Measurements from ENCODE around the gene TAF8.
"Not testable (repeated sequence)": the region's sequence is repeated elsewhere in the genome, so short reads cannot be mapped to it uniquely, and the experiment has no call there.

The TAF8 gene

GRCh38 chr6:42032366-42032765 is 18.0 kb upstream of the TAF8 start:
- H3K36me3 ChIP-seq (ENCODE audit: insufficient read depth) = no peaks in the 10 kb centered on the region
- no peak overlapping the region for H3K4me2 ChIP-seq
- no peak overlapping the region for H3K9ac ChIP-seq
- no peaks in the 10 kb centered on the region for H4K20me1 ChIP-seq (ENCODE audit: insufficient read depth)
- H3K27ac ChIP-seq = no peak overlapping the region
- H3K27me3 ChIP-seq (ENCODE audit: insufficient read depth, low read depth) = no peaks in the 10 kb centered on the region
- no peak overlapping the region for H3K4me3 ChIP-seq (IDR thresholded peaks at IDR 0.05; ENCODE audit: insufficient read depth, low read depth, low read length)
- no peak for TF ChIP-seq CTCF (conservative IDR thresholded peaks at IDR 0.05; ENCODE audit: low read depth, low read length)
- H3K79me2 ChIP-seq (ENCODE audit: insufficient read depth, low read depth) = no peaks in the 10 kb centered on the region
- no peaks in the 10 kb centered on the region for H3K4me1 ChIP-seq (ENCODE audit: low read depth, poor library complexity, severe bottlenecking)
- no peak overlapping the region for H2AFZ ChIP-seq (ENCODE audit: low read depth)

- not testable (repeated sequence) for H3K79me2 ChIP-seq (ENCODE audit: insufficient read depth, low read depth); H3K4me2 ChIP-seq; H3K27me3 ChIP-seq (ENCODE audit: insufficient read depth, low read depth); H3K27ac ChIP-seq; H3K36me3 ChIP-seq (ENCODE audit: insufficient read depth); H3K4me1 ChIP-seq (ENCODE audit: low read depth, poor library complexity, severe bottlenecking); H4K20me1 ChIP-seq (ENCODE audit: insufficient read depth); H3K9ac ChIP-seq; H2AFZ ChIP-seq (ENCODE audit: low read depth); H3K4me3 ChIP-seq (IDR thresholded peaks at IDR 0.05; ENCODE audit: insufficient read depth, low read depth, low read length)
These were observed 12.7 kb upstream of the TAF8 start for GRCh38 chr6:42037669-42038068.

GRCh38 chr6:42038163-42038562 is 12.2 kb upstream of the TAF8 start:
- Histone ChIP-seq H3K9ac (no peak overlapping the region), H3K27me3 (ENCODE audit: insufficient read depth, low read depth) (no peaks in the 10 kb centered on the region), H3K79me2 (ENCODE audit: insufficient read depth, low read depth) (no peaks in the 10 kb centered on the region), H3K27ac (no peak overlapping the region), H2AFZ (ENCODE audit: low read depth) (no peak overlapping the region), H3K4me3 (IDR thresholded peaks at IDR 0.05; ENCODE audit: insufficient read depth, low read depth, low read length) (no peak overlapping the region), H4K20me1 (ENCODE audit: insufficient read depth) (no peaks in the 10 kb centered on the region), H3K4me2 (no peak overlapping the region), H3K4me1 (ENCODE audit: low read depth, poor library complexity, severe bottlenecking) (no peaks in the 10 kb centered on the region), H3K36me3 (ENCODE audit: insufficient read depth) (no peaks in the 10 kb centered on the region)
- no peak for TF ChIP-seq CTCF (conservative IDR thresholded peaks at IDR 0.05; ENCODE audit: low read depth, low read length)

GRCh38 chr6:42038811-42039408 is 11.4 kb upstream of the TAF8 start:
- Histone ChIP-seq H2AFZ (ENCODE audit: low read depth) (no peak overlapping the region), H3K4me2 (no peak overlapping the region), H3K36me3 (ENCODE audit: insufficient read depth) (no peaks in the 10 kb centered on the region), H3K9ac (no peak overlapping the region), H4K20me1 (ENCODE audit: insufficient read depth) (no peaks in the 10 kb centered on the region), H3K27ac (no peak overlapping the region), H3K27me3 (ENCODE audit: insufficient read depth, low read depth) (no peaks in the 10 kb centered on the region), H3K79me2 (ENCODE audit: insufficient read depth, low read depth) (no peaks in the 10 kb centered on the region), H3K4me1 (ENCODE audit: low read depth, poor library complexity, severe bottlenecking) (peaks cover 3% of the 10 kb centered on the region), H3K4me3 (IDR thresholded peaks at IDR 0.05; ENCODE audit: insufficient read depth, low read depth, low read length) (no peak overlapping the region)
- TF ChIP-seq CTCF (conservative IDR thresholded peaks at IDR 0.05; ENCODE audit: low read depth, low read length) = no peak

GRCh38 chr6:42040856-42041480 is 9.4 kb upstream of the TAF8 start:
- Histone ChIP-seq H3K27ac (no peak overlapping the region), H3K27me3 (ENCODE audit: insufficient read depth, low read depth) (peaks cover 11% of the 10 kb centered on the region), H3K4me3 (IDR thresholded peaks at IDR 0.05; ENCODE audit: insufficient read depth, low read depth, low read length) (no peak overlapping the region), H4K20me1 (ENCODE audit: insufficient read depth) (no peaks in the 10 kb centered on the region), H3K4me1 (ENCODE audit: low read depth, poor library complexity, severe bottlenecking) (peaks cover 22% of the 10 kb centered on the region), H3K9ac (no peak overlapping the region), H2AFZ (ENCODE audit: low read depth) (no peak overlapping the region), H3K79me2 (ENCODE audit: insufficient read depth, low read depth) (no peaks in the 10 kb centered on the region), H3K4me2 (no peak overlapping the region), H3K36me3 (ENCODE audit: insufficient read depth) (no peaks in the 10 kb centered on the region)
- TF ChIP-seq CTCF (conservative IDR thresholded peaks at IDR 0.05; ENCODE audit: low read depth, low read length) = no peak
